Naive thymus-derived CD4-positive, alpha-beta T cell (primary cell): Measurements from ENCODE around the gene AMIGO2. TPM values are rescaled to one million over a fixed set of nuclear protein-coding genes. Genes with fewer than 3 reads are reported as not detected.

ENCODE experiments used
- ATAC-seq: fragments of 150-1000 bp; cut with Tn5 transposase; 2 replicates; pipeline ENCODE4 v1.10.0; 2021; ENCODE audit warnings: mild to moderate bottlenecking, moderate library complexity
- CTCF ChIA-PET: fragments of 350-600 bp; sonication (Branson Sonifier 250); formaldehyde crosslinking; loops from one replicate; lab custom pipeline; 2021; ENCODE audit warnings: antibody characterized with exemption; lab: Charles Lee
- POLR2A ChIA-PET: fragments of 350-600 bp; sonication (Branson Sonifier 250); formaldehyde crosslinking; loops from one replicate; lab custom pipeline; 2021; ENCODE audit warnings: antibody characterized with exemption, inconsistent platforms; lab: Charles Lee
- DNase-seq, 9 donors: peaks; one replicate each; pipeline versions ENCODE4 v3.0.0 to v3.0.0-alpha.2; 2020 to 2022; ENCODE audit warnings: mixed read lengths in 1 of 9
- H3K27ac ChIP-seq: one replicate; pipeline ENCODE4 v1.7.0; 2013; ENCODE audit warnings: mild to moderate bottlenecking, low read depth, low read length, moderate library complexity
- H3K27me3 ChIP-seq, 2 donors: one replicate each; pipeline ENCODE4 v1.7.0; 2013; ENCODE audit warnings: low read length in 2 of 2, mild to moderate bottlenecking in 2 of 2, moderate library complexity in 2 of 2; ENCODE audit not compliant: control insufficient read depth in 2 of 2, insufficient read depth in 2 of 2
- H3K36me3 ChIP-seq, 3 experiments: 1 replicate in 2 of 3; 2 replicates in 1 of 3; pipeline ENCODE4 v1.7.0; 2013; ENCODE audit warnings: low read length in 3 of 3, mild to moderate bottlenecking in 3 of 3, moderate library complexity in 1 of 3; ENCODE audit not compliant: insufficient read depth in 3 of 3, control insufficient read depth in 2 of 3
- H3K4me1 ChIP-seq, 2 donors: one replicate each; pipeline ENCODE4 v1.7.0; 2013; ENCODE audit warnings: low read length in 2 of 2, mild to moderate bottlenecking in 2 of 2, moderate library complexity in 1 of 2; ENCODE audit not compliant: control insufficient read depth in 2 of 2, insufficient read depth in 2 of 2
- H3K4me3 ChIP-seq: 2 replicates; pipeline ENCODE4 v1.7.0; 2013; ENCODE audit warnings: mild to moderate bottlenecking, low read length
- H3K9me3 ChIP-seq, 3 experiments: 1 replicate in 2 of 3; 2 replicates in 1 of 3; pipeline ENCODE4 v1.7.0; 2013; ENCODE audit warnings: low read length in 3 of 3; ENCODE audit not compliant: control insufficient read depth in 2 of 3
- H3K27ac Mint-ChIP-seq, 9 donors: one replicate each; pipeline ENCODE4 v1.8.0; 2020 to 2022; ENCODE audit warnings: mixed read lengths in 9 of 9, mild to moderate bottlenecking in 8 of 9, moderate library complexity in 5 of 9, inconsistent platforms in 2 of 9
- H3K27me3 Mint-ChIP-seq, 5 donors: one replicate each; pipeline ENCODE4 v1.8.0; 2021 to 2022; ENCODE audit warnings: mixed read lengths in 5 of 5, mild to moderate bottlenecking in 1 of 5
- H3K36me3 Mint-ChIP-seq, 5 donors: one replicate each; pipeline ENCODE4 v1.8.0; 2020 to 2022; ENCODE audit warnings: mixed read lengths in 5 of 5, mild to moderate bottlenecking in 3 of 5, inconsistent platforms in 1 of 5
- H3K4me1 Mint-ChIP-seq, 7 donors: one replicate each; pipeline ENCODE4 v1.8.0; 2020 to 2022; ENCODE audit warnings: mixed read lengths in 7 of 7, mild to moderate bottlenecking in 3 of 7, inconsistent platforms in 1 of 7
- H3K4me3 Mint-ChIP-seq, 10 donors: one replicate each; pipeline ENCODE4 v1.8.0; 2020 to 2022; ENCODE audit warnings: mild to moderate bottlenecking in 10 of 10, mixed read lengths in 10 of 10, moderate library complexity in 6 of 10, inconsistent platforms in 2 of 10
- H3K9me3 Mint-ChIP-seq, 11 donors: one replicate each; pipeline ENCODE4 v1.8.0; 2020 to 2022; ENCODE audit warnings: mixed read lengths in 11 of 11, mild to moderate bottlenecking in 4 of 11, inconsistent platforms in 1 of 11, moderate library complexity in 1 of 11
- intact Hi-C, 2 donors: fragments of 100-400 bp; cut with micrococcal nuclease; formaldehyde crosslinking; loops; one replicate each; pipeline ENCODE4 v1.15.1; 2023
- polyA plus RNA-seq, 2 donors: library from polyadenylated mRNA; unstranded; fragments of 300-500 nt; fragmentation: Illumina TruSeq; gene quantifications; one replicate each; pipeline ENCODE4 v1.2.3, GENCODE V29; 2021
- total RNA-seq, 6 experiments: library from RNA in 5 of 6; stranded (reverse) in 5 of 6; gene quantifications; 1 replicate in 5 of 6; 2 replicates in 1 of 6; pipeline ENCODE4 v1.2.3 and lab custom pipeline; 2021 to 2026

AMIGO2 gene
- total and polyA plus RNA-seq, 7 experiments from 2014 or later, result 6.8 to 30.4 (median 13.4) TPM

GRCh38 chr12:47110718-47111391 is 31.1 kb upstream of the AMIGO2 start:
- POLR2A ChIA-PET, result interaction anchor here (0.7 to 1.0 kb wide), 2 partner anchors 77 to 202 kb away, joined by 3 read pairs; no protein-coding TSS in a partner anchor
- peaks cover 0 to under 1% (median 0%) of the 10 kb centered on the region in 11 donors for H3K9me3 Mint-ChIP-seq
- H3K4me3 ChIP-seq, result no peak overlapping the region
- no peak overlapping the region for H3K27ac ChIP-seq
- peaks cover 3 to 45% (median 29%) of the 10 kb centered on the region in 7 donors for H3K4me1 Mint-ChIP-seq
- ATAC-seq, result no peak
- DNase-seq, result peak in 1 of 9 donors; percentile 14
- intact Hi-C loops, result no loop called here
- CTCF ChIA-PET, result no interaction called here
- H3K36me3 ChIP-seq, result peaks cover 0 to 19% (median 0%) of the 10 kb centered on the region in 3 experiments
- H3K9me3 ChIP-seq, result no peaks in the 10 kb centered on the region
- peaks cover 17% of the 10 kb centered on the region in 2 donors for H3K4me1 ChIP-seq
- no peaks in the 10 kb centered on the region for H3K27me3 ChIP-seq
- peak overlapping the region in 8 of 9 donors; percentile 1 to 66 (median 41) for H3K27ac Mint-ChIP-seq
- H3K4me3 Mint-ChIP-seq, result peak overlapping the region in 5 of 10 donors; percentile 29 to 63 (median 48)
- H3K27me3 Mint-ChIP-seq, result no peaks in the 10 kb centered on the region
- peaks cover 5 to 69% (median 42%) of the 10 kb centered on the region in 5 donors for H3K36me3 Mint-ChIP-seq

GRCh38 chr12:47110011-47110541 is 30.3 kb upstream of the AMIGO2 start:
- ChIA-PET POLR2A (interaction anchor here (0.6 to 0.7 kb wide), 2 partner anchors 33 to 203 kb away, joined by 3 read pairs; no protein-coding TSS in a partner anchor), CTCF (interaction anchor here (0.6 kb wide), 1 partner anchor 27 kb away, joined by 3 read pairs; no protein-coding TSS in a partner anchor)
- Histone ChIP-seq H3K4me3 (no peak overlapping the region), H3K27ac (no peak overlapping the region), H3K4me1 (peaks cover 17% of the 10 kb centered on the region in 2 donors), H3K9me3 (no peaks in the 10 kb centered on the region), H3K36me3 (peaks cover 0 to 23% (median 0%) of the 10 kb centered on the region in 3 experiments), H3K27me3 (no peaks in the 10 kb centered on the region)
- Mint-ChIP-seq H3K27me3 (no peaks in the 10 kb centered on the region), H3K4me1 (peaks cover 0 to 45% (median 29%) of the 10 kb centered on the region in 7 donors), H3K36me3 (peaks cover 9 to 70% (median 44%) of the 10 kb centered on the region in 5 donors), H3K27ac (peak overlapping the region in 1 of 9 donors; percentile 45), H3K9me3 (no peaks in the 10 kb centered on the region), H3K4me3 (peak overlapping the region in 3 of 10 donors; percentile 10 to 63 (median 58))
- ATAC-seq (no peak), DNase-seq (no peak)
- intact Hi-C loops, result no loop called here

GRCh38 chr12:47107926-47108325 is 28.2 kb upstream of the AMIGO2 start:
- Mint-ChIP-seq H3K4me3 (no peak overlapping the region), H3K9me3 (no peaks in the 10 kb centered on the region), H3K4me1 (peaks cover 2 to 44% (median 28%) of the 10 kb centered on the region in 7 donors), H3K27me3 (no peaks in the 10 kb centered on the region), H3K36me3 (peaks cover 7 to 66% (median 42%) of the 10 kb centered on the region in 5 donors), H3K27ac (peak overlapping the region in 3 of 9 donors; percentile 13 to 25 (median 20))
- Histone ChIP-seq H3K4me3 (no peak overlapping the region), H3K27ac (no peak overlapping the region), H3K9me3 (no peaks in the 10 kb centered on the region), H3K36me3 (peaks cover 0 to 23% (median 0%) of the 10 kb centered on the region in 3 experiments), H3K4me1 (peaks cover 17% of the 10 kb centered on the region in 2 donors), H3K27me3 (no peaks in the 10 kb centered on the region)
- CTCF ChIA-PET, result interaction anchor here (0.8 kb wide), 1 partner anchor 36 kb away, joined by 3 read pairs; no protein-coding TSS in a partner anchor
- POLR2A ChIA-PET, result interaction anchor here (0.5 to 1.1 kb wide), 2 partner anchors 24 to 199 kb away, joined by 3 read pairs; no protein-coding TSS in a partner anchor
- no peak for ATAC-seq
- no peak for DNase-seq
- intact Hi-C loops, result no loop called here

GRCh38 chr12:47107446-47107845 is 27.7 kb upstream of the AMIGO2 start:
- no peaks in the 10 kb centered on the region for H3K27me3 ChIP-seq
- no peak overlapping the region for H3K27ac ChIP-seq
- peaks cover 17% of the 10 kb centered on the region in 2 donors for H3K4me1 ChIP-seq
- DNase-seq (no peak), ATAC-seq (no peak)
- Mint-ChIP-seq H3K4me1 (peaks cover 2 to 40% (median 23%) of the 10 kb centered on the region in 7 donors), H3K27ac (peak overlapping the region in 1 of 9 donors; percentile 69), H3K9me3 (no peaks in the 10 kb centered on the region), H3K4me3 (no peak overlapping the region), H3K27me3 (no peaks in the 10 kb centered on the region), H3K36me3 (peaks cover 7 to 64% (median 37%) of the 10 kb centered on the region in 5 donors)
- H3K9me3 ChIP-seq, result no peaks in the 10 kb centered on the region
- intact Hi-C loops, result no loop called here
- POLR2A ChIA-PET, result no interaction called here
- CTCF ChIA-PET, result no interaction called here
- no peak overlapping the region for H3K4me3 ChIP-seq
- H3K36me3 ChIP-seq, result peaks cover 0 to 23% (median 0%) of the 10 kb centered on the region in 3 experiments

GRCh38 chr12:47105914-47106674 is 26.3 kb upstream of the AMIGO2 start:
- no peak overlapping the region for H3K27ac ChIP-seq
- no peaks in the 10 kb centered on the region for H3K9me3 ChIP-seq
- peaks cover 0 to 27% (median 12%) of the 10 kb centered on the region in 7 donors for H3K4me1 Mint-ChIP-seq
- no peak overlapping the region for H3K27ac Mint-ChIP-seq
- intact Hi-C loops, result no loop called here
- POLR2A ChIA-PET, result interaction anchor here (0.6 kb wide), 1 partner anchor 135 kb away, joined by 3 read pairs; no protein-coding TSS in a partner anchor
- H3K4me3 ChIP-seq, result no peak overlapping the region
- no peak overlapping the region for H3K4me3 Mint-ChIP-seq
- ATAC-seq (no peak), DNase-seq (no peak)
- H3K27me3 Mint-ChIP-seq, result no peaks in the 10 kb centered on the region
- CTCF ChIA-PET, result interaction anchor here (0.9 kb wide), 1 partner anchor 31 kb away, joined by 3 read pairs; no protein-coding TSS in a partner anchor
- H3K9me3 Mint-ChIP-seq, result no peaks in the 10 kb centered on the region
- peaks cover 0 to 23% (median 0%) of the 10 kb centered on the region in 3 experiments for H3K36me3 ChIP-seq
- H3K4me1 ChIP-seq, result peaks cover 7% of the 10 kb centered on the region in 2 donors
- no peaks in the 10 kb centered on the region for H3K27me3 ChIP-seq
- H3K36me3 Mint-ChIP-seq, result peaks cover 7 to 56% (median 37%) of the 10 kb centered on the region in 5 donors
